Brain microvascular endothelial cell (primary cell): ENCODE measurements around the gene C15orf61.

Experiments used
- DNase-seq: peaks from one replicate; pipeline ENCODE4 v3.0.0-alpha.2; 2020
- H3K27ac ChIP-seq: fragments of 250-450 bp; sonication (Bioruptor Pico); 2 replicates; pipeline ENCODE4 v1.5.1; 2020; ENCODE audit warnings: mild to moderate bottlenecking, moderate library complexity
- H3K27me3 ChIP-seq: fragments of 250-450 bp; sonication (Bioruptor Pico); replicated peaks from 2 replicates; pipeline ENCODE4 v1.5.1; 2020; ENCODE audit warnings: mild to moderate bottlenecking
- H3K36me3 ChIP-seq: fragments of 250-450 bp; sonication (Bioruptor Pico); replicated peaks from 2 replicates; pipeline ENCODE4 v1.5.1; 2020; ENCODE audit warnings: mild to moderate bottlenecking
- H3K4me3 ChIP-seq: 2 replicates; pipeline ENCODE4 v1.5.1; 2011; ENCODE audit warnings: low read depth, mild to moderate bottlenecking, control low read depth, low read length, moderate library complexity
- in situ Hi-C: cut with HindIII; loops from 2 replicates; pipeline ENCODE4 v1.10.0; 2017; ENCODE audit warnings: low sequenced_read_pairs, low pct_ligation_motif_present
- TF ChIP-seq, protein P1 (sequence below): IDR thresholded peaks from 2 replicates; pipeline ENCODE4 v1.5.1; 2011; ENCODE audit warnings: low read depth, mild to moderate bottlenecking, moderate library complexity, low read length, control low read depth, inconsistent platforms; ENCODE audit errors: missing control alignments

C15orf61 gene

DNA sequence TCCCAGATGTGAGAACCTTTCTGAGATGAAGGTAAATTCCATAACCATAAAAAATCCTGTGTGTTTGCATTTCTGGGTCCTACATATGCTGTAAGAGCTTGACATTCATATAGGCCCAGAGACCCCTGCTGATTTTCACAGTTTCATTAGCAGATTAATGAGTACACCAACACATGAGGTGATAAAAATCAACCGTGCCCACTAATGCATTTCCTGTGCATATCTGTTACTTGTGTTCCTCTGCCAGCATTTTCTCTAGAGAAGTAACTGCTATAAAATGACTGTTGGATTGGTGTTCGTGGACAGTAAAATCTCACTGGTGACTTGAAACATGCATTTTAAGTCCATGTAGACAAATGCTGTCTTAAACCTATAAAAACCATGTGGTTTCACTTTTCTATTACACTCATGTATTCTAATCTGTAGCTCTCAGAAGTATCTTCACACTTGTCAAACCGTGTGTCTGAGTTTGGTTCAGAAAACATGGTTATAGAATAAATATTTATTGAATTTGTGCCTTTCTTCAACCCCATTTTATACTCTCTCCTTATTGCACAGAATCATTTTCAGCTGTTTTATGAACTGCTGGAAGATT, 36.1 kb downstream of the C15orf61 start:
- TF ChIP-seq, protein P1, sequence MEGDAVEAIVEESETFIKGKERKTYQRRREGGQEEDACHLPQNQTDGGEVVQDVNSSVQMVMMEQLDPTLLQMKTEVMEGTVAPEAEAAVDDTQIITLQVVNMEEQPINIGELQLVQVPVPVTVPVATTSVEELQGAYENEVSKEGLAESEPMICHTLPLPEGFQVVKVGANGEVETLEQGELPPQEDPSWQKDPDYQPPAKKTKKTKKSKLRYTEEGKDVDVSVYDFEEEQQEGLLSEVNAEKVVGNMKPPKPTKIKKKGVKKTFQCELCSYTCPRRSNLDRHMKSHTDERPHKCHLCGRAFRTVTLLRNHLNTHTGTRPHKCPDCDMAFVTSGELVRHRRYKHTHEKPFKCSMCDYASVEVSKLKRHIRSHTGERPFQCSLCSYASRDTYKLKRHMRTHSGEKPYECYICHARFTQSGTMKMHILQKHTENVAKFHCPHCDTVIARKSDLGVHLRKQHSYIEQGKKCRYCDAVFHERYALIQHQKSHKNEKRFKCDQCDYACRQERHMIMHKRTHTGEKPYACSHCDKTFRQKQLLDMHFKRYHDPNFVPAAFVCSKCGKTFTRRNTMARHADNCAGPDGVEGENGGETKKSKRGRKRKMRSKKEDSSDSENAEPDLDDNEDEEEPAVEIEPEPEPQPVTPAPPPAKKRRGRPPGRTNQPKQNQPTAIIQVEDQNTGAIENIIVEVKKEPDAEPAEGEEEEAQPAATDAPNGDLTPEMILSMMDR: no peak
- Histone ChIP-seq H3K4me3 (no peak overlapping the region), H3K36me3 (no peaks in the 10 kb centered on the region), H3K27me3 (no peaks in the 10 kb centered on the region), H3K27ac (no peak overlapping the region)
- in situ Hi-C loops: no loop called here
- no peak for DNase-seq

GRCh38 chr15:67558502-67558901, 37.6 kb downstream of the C15orf61 start:
- TF ChIP-seq, protein P1: no peak
- H3K4me3 ChIP-seq: no peak overlapping the region
- H3K27me3 ChIP-seq: no peaks in the 10 kb centered on the region
- in situ Hi-C loops: no loop called here
- no peak overlapping the region for H3K27ac ChIP-seq
- no peaks in the 10 kb centered on the region for H3K36me3 ChIP-seq
- no peak for DNase-seq

GRCh38 chr15:67559158-67559557, 38.2 kb downstream of the C15orf61 start:
- no peaks in the 10 kb centered on the region for H3K36me3 ChIP-seq
- TF ChIP-seq, protein P1: no peak
- in situ Hi-C loops: no loop called here
- no peak overlapping the region for H3K4me3 ChIP-seq
- H3K27me3 ChIP-seq: no peaks in the 10 kb centered on the region
- no peak overlapping the region for H3K27ac ChIP-seq
- DNase-seq: no peak

GRCh38 chr15:67559576-67559975, 38.6 kb downstream of the C15orf61 start:
- Histone ChIP-seq H3K27me3 (no peaks in the 10 kb centered on the region), H3K4me3 (no peak overlapping the region), H3K36me3 (no peaks in the 10 kb centered on the region), H3K27ac (no peak overlapping the region)
- in situ Hi-C loops: no loop called here
- no peak for DNase-seq
- TF ChIP-seq, protein P1: no peak

- H3K4me3 ChIP-seq: no peak overlapping the region
- H3K36me3 ChIP-seq: no peaks in the 10 kb centered on the region
- no peak overlapping the region for H3K27ac ChIP-seq
- TF ChIP-seq, protein P1: no peak
- DNase-seq: no peak
- H3K27me3 ChIP-seq: no peaks in the 10 kb centered on the region
- in situ Hi-C loops: no loop called here
Measured at GRCh38 chr15:67560320-67560719, 39.4 kb downstream of the C15orf61 start.

GRCh38 chr15:67563092-67563491, 42.2 kb downstream of the C15orf61 start:
- H3K27me3 ChIP-seq: no peaks in the 10 kb centered on the region
- H3K27ac ChIP-seq: no peak overlapping the region
- TF ChIP-seq, protein P1: no peak
- no peak overlapping the region for H3K4me3 ChIP-seq
- in situ Hi-C loops: no loop called here
- DNase-seq: no peak
- no peaks in the 10 kb centered on the region for H3K36me3 ChIP-seq
